PC-9 (cell line): Measurements from ENCODE around the gene DNAH2. TPM values are rescaled to one million over a fixed set of nuclear protein-coding genes. Genes with fewer than 3 reads are reported as not detected.

Experiments
- BruUV-seq: library from RNA; stranded (reverse); fragments of 400-500 nt; replicated peaks from 2 replicates; lab custom pipeline; 2021; lab: Mats Ljungman, UMichigan
- CTCF ChIA-PET: fragments of 300-600 bp; sonication (Branson Sonifier 250); formaldehyde crosslinking; loops from one replicate; lab custom pipeline; 2022; ENCODE audit warnings: antibody characterized with exemption; lab: Charles Lee
- POLR2A ChIA-PET: fragments of 300-600 bp; sonication (Branson Sonifier 250); formaldehyde crosslinking; loops from one replicate; lab custom pipeline; 2022; ENCODE audit warnings: antibody characterized with exemption; ENCODE audit not compliant: unreplicated experiment; lab: Charles Lee
- DNase-seq, 2 experiments: peaks; one replicate each; pipeline versions ENCODE4 v3.0.0 to v3.0.0-alpha.2; 2015 to 2022; ENCODE audit warnings: mixed read lengths in 1 of 2
- H2AFZ ChIP-seq: fragments of 200-600 bp; sonication (generic); 2 replicates; pipeline ENCODE4 v1.8.1; 2017; ENCODE audit warnings: antibody characterized with exemption
- H3F3A ChIP-seq: fragments of 200-600 bp; sonication (generic); 2 replicates; pipeline ENCODE4 v1.8.1; 2017; ENCODE audit warnings: antibody characterized with exemption, mild to moderate bottlenecking, low read depth; ENCODE audit not compliant: insufficient read depth
- H3K27ac ChIP-seq: fragments of 200-600 bp; sonication (generic); 2 replicates; pipeline ENCODE4 v1.6.1; 2016; ENCODE audit warnings: mixed run types
- H3K27me3 ChIP-seq: fragments of 200-600 bp; sonication (generic); 2 replicates; pipeline ENCODE4 v1.6.1; 2016; ENCODE audit warnings: low read depth, mixed run types; ENCODE audit not compliant: insufficient read depth
- H3K36me3 ChIP-seq: fragments of 200-600 bp; sonication (generic); 2 replicates; pipeline ENCODE4 v1.6.1; 2016; ENCODE audit warnings: low read depth, mixed run types
- H3K4me1 ChIP-seq: fragments of 200-600 bp; sonication (generic); replicated peaks from 2 replicates; pipeline ENCODE4 v1.6.1; 2016; ENCODE audit warnings: mixed run types; ENCODE audit not compliant: insufficient read depth
- H3K4me2 ChIP-seq: fragments of 200-600 bp; sonication (generic); 2 replicates; pipeline ENCODE4 v1.6.1; 2017; ENCODE audit warnings: mixed run types
- H3K4me3 ChIP-seq: fragments of 200-600 bp; sonication (generic); 2 replicates; pipeline ENCODE4 v1.6.1; 2016; ENCODE audit warnings: mixed run types
- H3K79me2 ChIP-seq: fragments of 200-600 bp; sonication (generic); 2 replicates; pipeline ENCODE4 v1.6.1; 2017; ENCODE audit warnings: low read depth, mixed run types
- H3K9me2 ChIP-seq: fragments of 200-600 bp; sonication (generic); 2 replicates; pipeline ENCODE4 v1.8.1; 2017; ENCODE audit warnings: mild to moderate bottlenecking; ENCODE audit not compliant: insufficient read depth
- H3K9me3 ChIP-seq: fragments of 200-600 bp; sonication (generic); 2 replicates; pipeline ENCODE4 v1.8.1; 2016; ENCODE audit warnings: low read depth; ENCODE audit not compliant: insufficient read depth
- H4K20me1 ChIP-seq: fragments of 200-600 bp; sonication (generic); 2 replicates; pipeline ENCODE4 v1.8.1; 2017; ENCODE audit not compliant: insufficient read depth
- EZH2 ChIP-seq: fragments of 200-600 bp; sonication (generic); IDR thresholded peaks from 2 replicates; pipeline ENCODE4 v1.8.0; 2017; ENCODE audit warnings: antibody characterized with exemption, low read depth
- intact Hi-C: fragments of 100-400 bp; cut with micrococcal nuclease; formaldehyde crosslinking; loops from one replicate; pipeline ENCODE4 v1.10.0; 2022; ENCODE audit not compliant: unreplicated experiment
- total RNA-seq: library from RNA; stranded (reverse); gene quantifications from 2 replicates; pipeline ENCODE4 v1.2.3, GENCODE V29; 2021
- TF ChIP-seq, protein P1 (sequence below): fragments of 200-600 bp; sonication (generic); conservative IDR thresholded peaks from 2 replicates; pipeline ENCODE4 v1.6.1; 2017; ENCODE audit warnings: mixed run types, antibody characterized with exemption, mild to moderate bottlenecking, moderate library complexity

The DNAH2 gene
- total RNA-seq, 1 experiment from 2014 or later, result 10.6 TPM

DNA sequence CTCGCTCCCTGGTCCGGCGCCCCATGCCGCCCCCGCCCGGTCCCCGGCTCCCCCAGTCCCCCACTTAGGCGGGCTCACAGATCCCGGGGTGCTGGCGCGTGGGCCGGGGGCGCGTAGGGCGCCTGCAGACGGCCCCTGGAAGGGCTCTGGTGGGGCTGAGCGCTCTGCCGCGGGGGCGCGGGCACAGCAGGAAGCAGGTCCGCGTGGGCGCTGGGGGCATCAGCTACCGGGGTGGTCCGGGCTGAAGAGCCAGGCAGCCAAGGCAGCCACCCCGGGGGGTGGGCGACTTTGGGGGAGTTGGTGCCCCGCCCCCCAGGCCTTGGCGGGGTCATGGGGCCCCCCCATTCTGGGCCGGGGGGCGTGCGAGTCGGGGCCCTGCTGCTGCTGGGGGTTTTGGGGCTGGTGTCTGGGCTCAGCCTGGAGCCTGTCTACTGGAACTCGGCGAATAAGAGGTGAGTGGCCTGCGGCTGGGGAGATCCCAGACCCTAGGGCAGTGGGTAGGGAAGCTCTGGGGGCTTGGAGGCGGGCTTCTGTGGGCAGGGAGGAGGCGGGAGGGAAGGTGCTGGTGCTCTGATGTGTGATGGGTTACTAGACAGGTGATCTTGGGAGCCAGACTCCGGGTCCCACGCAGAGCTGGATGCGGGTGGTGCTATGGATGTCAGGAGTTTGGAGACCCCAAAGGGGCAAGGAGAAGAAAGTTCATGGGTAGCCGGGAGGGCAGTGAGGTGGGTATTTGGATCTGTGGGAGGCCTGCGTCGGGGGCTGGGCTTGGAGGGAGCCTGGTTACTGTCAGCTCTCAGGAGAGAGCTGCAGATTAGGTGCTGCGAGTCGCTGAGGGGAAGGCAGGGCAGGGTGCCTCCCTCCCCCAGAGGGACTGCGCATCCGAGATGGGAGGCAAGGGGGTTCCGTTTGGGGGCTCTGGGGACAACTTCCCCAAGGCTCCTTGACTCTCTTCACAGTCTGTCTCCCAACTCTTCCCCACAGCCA, 12.0 kb upstream of the DNAH2 start:
- no peaks in the 10 kb centered on the region for H4K20me1 ChIP-seq
- POLR2A ChIA-PET, result interaction anchor here (0.7 kb wide), 1 partner anchor 283 kb away, joined by 3 read pairs; no protein-coding TSS in a partner anchor
- no peak for TF ChIP-seq EZH2
- TF ChIP-seq, protein P1, sequence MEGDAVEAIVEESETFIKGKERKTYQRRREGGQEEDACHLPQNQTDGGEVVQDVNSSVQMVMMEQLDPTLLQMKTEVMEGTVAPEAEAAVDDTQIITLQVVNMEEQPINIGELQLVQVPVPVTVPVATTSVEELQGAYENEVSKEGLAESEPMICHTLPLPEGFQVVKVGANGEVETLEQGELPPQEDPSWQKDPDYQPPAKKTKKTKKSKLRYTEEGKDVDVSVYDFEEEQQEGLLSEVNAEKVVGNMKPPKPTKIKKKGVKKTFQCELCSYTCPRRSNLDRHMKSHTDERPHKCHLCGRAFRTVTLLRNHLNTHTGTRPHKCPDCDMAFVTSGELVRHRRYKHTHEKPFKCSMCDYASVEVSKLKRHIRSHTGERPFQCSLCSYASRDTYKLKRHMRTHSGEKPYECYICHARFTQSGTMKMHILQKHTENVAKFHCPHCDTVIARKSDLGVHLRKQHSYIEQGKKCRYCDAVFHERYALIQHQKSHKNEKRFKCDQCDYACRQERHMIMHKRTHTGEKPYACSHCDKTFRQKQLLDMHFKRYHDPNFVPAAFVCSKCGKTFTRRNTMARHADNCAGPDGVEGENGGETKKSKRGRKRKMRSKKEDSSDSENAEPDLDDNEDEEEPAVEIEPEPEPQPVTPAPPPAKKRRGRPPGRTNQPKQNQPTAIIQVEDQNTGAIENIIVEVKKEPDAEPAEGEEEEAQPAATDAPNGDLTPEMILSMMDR, result no peak
- no peaks in the 10 kb centered on the region for H3K4me1 ChIP-seq
- H3K27ac ChIP-seq, result no peak overlapping the region
- no peak for DNase-seq
- no peaks in the 10 kb centered on the region for H3K27me3 ChIP-seq
- no peak overlapping the region for H3K4me2 ChIP-seq
- H3K4me3 ChIP-seq, result no peak overlapping the region
- H3K9me3 ChIP-seq, result no peaks in the 10 kb centered on the region
- H3K79me2 ChIP-seq, result no peaks in the 10 kb centered on the region
- no TSS peak for BruUV-seq
- CTCF ChIA-PET, result no interaction called here
- no peak overlapping the region for H2AFZ ChIP-seq
- no peaks in the 10 kb centered on the region for H3F3A ChIP-seq
- H3K9me2 ChIP-seq, result no peaks in the 10 kb centered on the region
- no peaks in the 10 kb centered on the region for H3K36me3 ChIP-seq
- intact Hi-C loops, result no loop called here

DNA sequence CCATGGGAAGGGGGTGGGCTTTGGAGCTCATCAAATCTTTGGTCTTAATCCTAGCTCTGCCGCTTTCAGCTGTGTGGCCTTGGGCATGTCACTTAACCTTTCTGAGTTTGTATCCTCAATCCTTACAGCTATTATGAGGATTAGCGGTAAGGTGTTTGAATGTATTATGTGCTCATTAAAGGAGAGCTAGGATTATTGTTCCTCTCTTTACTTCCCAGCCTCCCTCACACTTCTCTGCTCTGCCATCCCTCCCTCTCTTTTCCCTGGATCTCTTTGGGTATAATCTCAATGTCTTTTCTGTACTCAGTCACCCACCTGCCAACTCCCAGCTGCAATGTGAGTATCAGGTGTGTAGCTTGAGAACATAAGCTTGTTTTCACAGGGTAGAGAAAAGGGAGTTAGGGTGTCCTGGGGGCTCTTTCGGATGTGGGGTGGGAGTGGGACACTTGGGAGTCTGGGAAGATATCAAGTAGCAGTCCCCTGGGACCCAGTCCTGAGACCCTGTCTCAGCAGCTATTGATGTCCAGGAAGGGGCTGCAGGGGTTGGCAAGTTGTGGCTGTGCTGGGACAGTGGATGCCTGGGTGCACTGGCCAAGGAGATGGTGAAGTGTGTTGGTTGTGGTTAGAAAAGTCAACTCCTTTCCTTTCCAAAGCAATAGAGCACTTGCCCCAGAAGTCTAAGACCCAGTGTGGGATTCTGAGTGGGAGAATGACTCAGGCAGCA, 10.8 kb upstream of the DNAH2 start:
- no peak overlapping the region for H2AFZ ChIP-seq
- H3K4me3 ChIP-seq, result no peak overlapping the region
- H3K9me2 ChIP-seq, result no peaks in the 10 kb centered on the region
- no peaks in the 10 kb centered on the region for H3K27me3 ChIP-seq
- ChIA-PET POLR2A (interaction anchor here (0.7 kb wide), 1 partner anchor 302 kb away, joined by 3 read pairs; no protein-coding TSS in a partner anchor), CTCF (no interaction called here)
- H3K4me1 ChIP-seq, result no peaks in the 10 kb centered on the region
- no TSS peak for BruUV-seq
- no peaks in the 10 kb centered on the region for H4K20me1 ChIP-seq
- no peak for TF ChIP-seq EZH2
- TF ChIP-seq, protein P1, result no peak
- intact Hi-C loops, result no loop called here
- no peaks in the 10 kb centered on the region for H3K36me3 ChIP-seq
- no peaks in the 10 kb centered on the region for H3K9me3 ChIP-seq
- H3K79me2 ChIP-seq, result no peaks in the 10 kb centered on the region
- H3K27ac ChIP-seq, result no peak overlapping the region
- DNase-seq, result no peak
- no peak overlapping the region for H3K4me2 ChIP-seq
- H3F3A ChIP-seq, result no peaks in the 10 kb centered on the region

DNA sequence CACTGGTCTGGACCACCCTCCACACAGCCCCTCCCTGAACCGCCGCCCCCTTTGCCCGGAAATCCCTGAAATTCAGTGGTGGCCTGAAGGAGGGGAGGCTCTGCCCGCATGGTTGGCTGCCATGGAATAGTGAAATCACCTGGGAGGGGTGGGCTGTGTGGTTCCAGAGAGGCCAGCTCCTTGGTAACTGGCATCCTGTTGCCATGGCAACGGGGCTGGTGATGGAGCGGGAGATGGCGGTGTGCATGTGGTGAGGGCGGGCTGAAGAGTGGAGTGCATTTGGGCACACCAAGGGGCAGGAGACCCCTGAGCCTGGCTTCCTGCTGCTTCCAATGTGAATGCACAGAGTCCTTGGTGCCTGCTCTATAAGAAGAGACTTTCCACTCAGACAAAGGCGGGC, 10.1 kb upstream of the DNAH2 start:
- no peaks in the 10 kb centered on the region for H3K27me3 ChIP-seq

More for the DNA sequence above, 10.1 kb upstream of the DNAH2 start:
- Histone ChIP-seq H3K79me2 (no peaks in the 10 kb centered on the region), H2AFZ (no peak overlapping the region), H3F3A (no peaks in the 10 kb centered on the region), H3K36me3 (no peaks in the 10 kb centered on the region), H3K4me3 (no peak overlapping the region), H3K9me2 (no peaks in the 10 kb centered on the region), H4K20me1 (no peaks in the 10 kb centered on the region), H3K4me1 (no peaks in the 10 kb centered on the region), H3K27ac (no peak overlapping the region), H3K9me3 (no peaks in the 10 kb centered on the region), H3K4me2 (no peak overlapping the region)
- ChIA-PET CTCF (no interaction called here), POLR2A (no interaction called here)
- DNase-seq, result no peak
- BruUV-seq, result no TSS peak
- TF ChIP-seq, protein P1, result no peak
- TF ChIP-seq EZH2, result no peak
- intact Hi-C loops, result no loop called here
